Stimulated activated CD4-positive, alpha-beta T cell treated with anti-CD3 and anti-CD28 coated beads, Interleukin-12 subunit alpha, Interleukin-12 subunit beta, amount 100 ng/mL, for 24 hours (primary cell): ENCODE data around the gene MIDN.

Experiments
- DNase-seq, 2 experiments: peaks; one replicate each; pipeline ENCODE4 v3.0.0-alpha.2; 2020; ENCODE audit warnings: low read depth in 2 of 2

Gene MIDN

GRCh38 chr19:1258707-1259205 lies 10.4 kb downstream of the MIDN start:
- no peak for DNase-seq

- DNase-seq: no peak
Measured at GRCh38 chr19:1259206-1259875, 11.0 kb downstream of the MIDN start.

- no peak for DNase-seq
Measured at GRCh38 chr19:1259876-1260748, 11.7 kb downstream of the MIDN start.

- DNase-seq: peak; percentile 93 to 94
Measured at GRCh38 chr19:1260749-1261537, 12.6 kb downstream of the MIDN start.

GRCh38 chr19:1261538-1261797 lies 13.1 kb downstream of the MIDN start:
- DNase-seq: no peak

GRCh38 chr19:1261798-1262622 lies 13.6 kb downstream of the MIDN start:
- DNase-seq: no peak

- no peak for DNase-seq
Measured at GRCh38 chr19:1262623-1263123, 14.3 kb downstream of the MIDN start.

- DNase-seq: no peak
Measured at GRCh38 chr19:1263188-1263587, 14.8 kb downstream of the MIDN start.

- DNase-seq: no peak
Measured at GRCh38 chr19:1264801-1265614, 16.6 kb downstream of the MIDN start.

GRCh38 chr19:1265615-1266128 lies 17.3 kb downstream of the MIDN start:
- no peak for DNase-seq

- DNase-seq: peak in 1 of 2 experiments; percentile 79
Measured at GRCh38 chr19:1266129-1266915, 17.9 kb downstream of the MIDN start.

- DNase-seq: peak in 1 of 2 experiments; percentile 63
Measured at GRCh38 chr19:1266916-1267476, 18.6 kb downstream of the MIDN start.

- no peak for DNase-seq
Measured at GRCh38 chr19:1267477-1268225, 19.3 kb downstream of the MIDN start.

GRCh38 chr19:1268226-1269064 lies 20.1 kb downstream of the MIDN start:
- DNase-seq: no peak

GRCh38 chr19:1269065-1269477 lies 20.7 kb downstream of the MIDN start, which contains the start of gene CIRBP:
TSS of gene CIRBP (plus strand) at chr19:1269332. CDS start at chr19:1270934, 1,602 bp downstream.
- peak; percentile 99 for DNase-seq

- peak; percentile 74 to 78 for DNase-seq
Measured at GRCh38 chr19:1269478-1270212, 21.3 kb downstream of the MIDN start.
